ENCODE measurements around the gene PIGP. TPM values are rescaled to one million over a fixed set of nuclear protein-coding genes. Genes with fewer than 3 reads are reported as not detected.
"Not testable (repeated sequence)": the region's sequence is repeated elsewhere in the genome, so short reads cannot be mapped to it uniquely, and the experiment has no call there.

Gene PIGP
- total RNA-seq, 1 experiment from 2014 or later, result 35.8 TPM

DNA sequence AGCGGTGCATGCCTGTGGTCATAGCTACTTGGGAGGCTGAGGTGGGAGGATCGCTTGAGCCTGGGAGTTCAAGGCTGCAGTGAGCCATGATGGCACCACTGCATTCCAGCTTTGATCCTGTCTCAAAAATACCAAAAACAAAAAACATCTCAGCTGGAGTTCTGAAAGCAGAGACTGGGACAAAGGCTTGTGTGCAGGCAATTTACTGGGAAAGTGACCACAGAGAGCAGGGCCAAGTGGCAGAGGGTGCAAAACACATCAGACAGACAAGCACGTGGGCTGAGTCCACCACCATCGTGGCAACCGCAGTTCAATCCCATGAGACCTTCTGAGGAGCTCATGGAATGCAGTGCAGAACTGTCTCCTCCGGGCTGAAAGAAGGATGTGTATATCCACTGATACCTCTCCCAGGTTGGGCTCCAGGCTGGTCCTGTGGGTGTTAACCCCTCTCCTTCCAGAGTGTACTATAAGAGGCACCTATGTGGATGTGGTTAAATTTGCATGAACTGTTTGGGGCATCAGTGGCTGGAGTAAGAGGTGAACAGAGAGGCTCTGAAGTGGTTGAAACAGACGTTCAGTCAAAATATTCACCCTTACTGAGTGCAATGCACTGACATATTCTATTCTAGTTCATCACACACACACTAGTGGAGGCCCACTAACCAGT lies 10.8 kb downstream of the PIGP start:
- Histone ChIP-seq H3K9me3 (no peaks in the 10 kb centered on the region), H3K36me3 (no peaks in the 10 kb centered on the region; the same call in 1 of the 2 replicates), H3K4me3 (no peak overlapping the region), H3K27me3 (no peaks in the 10 kb centered on the region)
- DNase-seq, result no peak

DNA sequence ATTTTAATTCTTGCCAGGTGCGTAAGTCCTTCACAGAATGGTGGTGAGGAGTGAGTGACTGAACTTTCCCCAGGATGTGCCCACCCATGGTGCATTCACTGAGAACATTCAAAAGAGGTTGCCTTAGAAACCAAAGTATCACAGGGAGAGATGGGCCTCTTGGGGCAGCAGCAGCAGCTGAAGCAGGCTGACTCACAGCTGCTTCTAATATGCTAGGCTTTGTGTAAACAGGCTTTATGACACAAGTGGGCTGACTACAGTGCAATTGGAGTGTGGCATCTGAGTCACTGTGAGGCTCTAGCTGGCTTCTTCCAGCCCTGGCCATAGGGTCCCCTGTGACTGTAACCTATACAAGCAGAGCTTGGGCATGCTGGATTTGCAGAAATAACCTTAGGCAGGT lies 12.6 kb downstream of the PIGP start:
- Histone ChIP-seq H3K36me3 (no peaks in the 10 kb centered on the region), H3K4me3 (no peak overlapping the region), H3K27me3 (no peaks in the 10 kb centered on the region), H3K9me3 (no peaks in the 10 kb centered on the region)
- peak; percentile 80 for DNase-seq

DNA sequence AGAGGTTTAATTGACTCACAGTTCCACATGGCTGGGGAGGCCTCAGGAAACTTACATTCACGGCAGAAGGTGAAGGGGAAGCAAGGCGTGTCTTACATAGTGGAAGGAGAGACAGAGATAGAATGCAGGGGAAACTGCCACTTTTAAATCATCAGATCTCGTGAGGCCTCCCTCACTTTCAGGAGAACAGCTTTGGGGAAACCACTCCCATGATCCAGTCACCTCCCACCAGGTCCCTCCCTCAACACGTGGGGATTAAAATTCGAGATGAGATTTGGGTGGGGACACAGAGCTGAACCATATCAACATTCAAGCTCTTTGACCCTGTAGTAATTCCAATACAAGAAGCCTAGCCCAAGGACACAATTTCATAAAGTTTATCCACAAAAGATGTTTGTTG lies 13.7 kb downstream of the PIGP start:
- no peak overlapping the region for H3K4me3 ChIP-seq
- no peaks in the 10 kb centered on the region for H3K36me3 ChIP-seq
- DNase-seq, result no peak
- no peaks in the 10 kb centered on the region for H3K9me3 ChIP-seq
- H3K27me3 ChIP-seq, result no peaks in the 10 kb centered on the region

DNA sequence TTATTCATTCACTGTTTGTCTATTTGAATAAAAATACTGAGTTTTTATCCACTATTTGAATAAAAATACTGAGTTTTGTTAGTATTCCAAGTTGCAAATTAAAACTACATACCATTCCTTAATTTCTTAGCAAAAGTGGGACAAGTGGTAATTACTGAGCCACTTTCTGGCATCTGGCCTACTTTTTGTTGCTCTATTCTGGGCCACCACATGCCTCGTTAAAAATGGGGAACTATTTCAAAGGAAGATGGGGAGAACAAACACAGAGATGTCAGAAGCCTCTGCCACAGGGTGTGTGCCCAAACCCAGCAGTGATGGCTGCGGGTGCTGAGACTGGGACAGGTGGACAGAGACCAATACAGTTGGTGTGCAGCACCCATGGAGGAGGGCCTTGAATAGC lies 14.6 kb downstream of the PIGP start:
- DNase-seq, result no peak
- Histone ChIP-seq H3K27me3 (no peaks in the 10 kb centered on the region), H3K9me3 (no peaks in the 10 kb centered on the region), H3K4me3 (no peak overlapping the region), H3K36me3 (no peaks in the 10 kb centered on the region)

DNA sequence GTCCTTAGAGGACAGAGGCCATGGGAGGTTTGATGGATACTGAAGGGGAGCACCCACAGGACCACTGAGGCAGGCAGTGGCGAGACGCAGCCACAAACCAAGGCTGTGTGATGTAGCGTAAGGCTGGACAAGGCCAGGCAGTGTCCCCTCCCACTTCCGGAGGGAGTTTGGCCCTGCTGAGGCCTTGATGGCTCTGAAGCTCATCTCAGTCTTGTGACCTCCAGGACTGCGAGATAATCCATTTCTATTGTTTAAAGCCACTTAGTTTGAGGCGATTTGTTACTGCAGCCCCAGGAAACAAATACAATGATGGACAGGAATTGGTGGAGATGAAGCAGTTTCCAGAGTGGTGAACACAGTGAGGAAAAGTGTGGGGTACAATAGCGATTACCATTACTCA lies 15.3 kb downstream of the PIGP start:
- H3K27me3 ChIP-seq, result no peaks in the 10 kb centered on the region
- H3K9me3 ChIP-seq, result no peaks in the 10 kb centered on the region
- no peak overlapping the region for H3K4me3 ChIP-seq
- no peak for DNase-seq
- H3K36me3 ChIP-seq, result no peaks in the 10 kb centered on the region

DNA sequence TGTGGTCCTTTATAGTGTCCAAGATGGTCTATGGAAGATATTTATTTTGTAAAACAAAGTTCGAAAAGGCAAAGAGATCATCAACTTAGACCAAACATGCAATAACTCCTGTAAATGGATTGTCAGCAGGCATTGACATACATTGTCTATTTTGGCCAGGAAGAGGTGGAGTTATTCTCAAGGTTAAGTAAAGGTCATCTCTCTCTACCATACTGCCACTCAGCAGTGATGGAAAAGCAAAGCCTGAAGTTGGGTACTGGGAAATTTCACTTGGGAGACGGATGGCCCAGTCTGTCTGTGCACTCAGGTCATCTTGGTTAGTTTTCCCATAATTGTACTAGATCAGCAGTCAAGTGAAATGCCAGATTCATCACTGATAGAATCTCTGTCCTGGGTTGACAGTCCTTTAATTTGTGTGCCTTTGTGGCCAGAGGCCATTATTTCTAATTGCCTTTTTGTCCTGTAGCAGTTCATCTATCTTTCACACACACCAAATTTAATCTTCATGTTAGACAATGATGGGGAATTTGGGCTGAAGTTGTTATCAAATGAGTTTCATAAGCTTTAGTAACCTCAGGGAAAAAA lies 17.5 kb downstream of the PIGP start:
- no peaks in the 10 kb centered on the region for H3K9me3 ChIP-seq
- no peak for DNase-seq
- no peaks in the 10 kb centered on the region for H3K36me3 ChIP-seq
- no peaks in the 10 kb centered on the region for H3K27me3 ChIP-seq
- H3K4me3 ChIP-seq, result no peak overlapping the region

DNA sequence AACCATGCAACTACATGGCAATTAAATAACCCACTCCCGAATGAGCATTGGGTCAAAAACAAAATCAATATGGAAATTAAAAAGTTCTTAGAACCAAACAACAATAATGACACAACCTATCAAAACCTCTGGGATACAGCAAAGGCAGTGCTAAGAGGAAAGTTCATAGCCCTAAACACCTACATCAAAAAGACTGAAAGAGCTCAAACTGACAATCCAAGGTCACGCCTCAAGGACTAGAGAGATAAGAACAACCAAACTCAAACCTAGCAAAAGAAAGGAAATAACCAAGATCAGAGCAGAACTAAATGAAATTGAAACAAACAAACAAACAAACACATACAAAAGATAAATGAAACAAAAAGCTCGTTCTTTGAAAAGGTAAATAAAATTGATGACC lies 23.1 kb downstream of the PIGP start:
- H3K27me3 ChIP-seq, H3K9me3 ChIP-seq, DNase-seq, H3K36me3 ChIP-seq, H3K4me3 ChIP-seq: not testable (repeated sequence)

DNA sequence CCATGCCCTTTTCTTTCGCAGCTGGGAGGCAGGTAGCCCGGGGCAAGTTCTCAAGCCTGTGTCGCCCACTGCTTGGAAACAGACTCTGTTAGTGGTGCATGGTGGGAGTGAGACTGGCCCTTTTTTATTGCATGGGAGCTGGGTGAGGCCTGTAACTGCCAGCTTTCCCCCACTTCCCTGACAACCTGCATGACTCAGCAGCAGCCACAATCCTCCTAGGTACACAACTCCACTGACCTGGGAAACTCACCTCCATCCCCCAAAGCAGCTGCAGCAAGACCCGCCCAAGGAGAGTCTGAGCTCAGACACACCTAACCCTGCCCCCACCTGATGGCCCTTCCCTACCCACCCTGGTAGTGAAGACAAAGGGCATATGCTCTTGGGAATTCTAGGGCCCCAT lies 25.8 kb downstream of the PIGP start:
- Histone ChIP-seq H3K27me3 (no peaks in the 10 kb centered on the region), H3K4me3 (no peak overlapping the region), H3K9me3 (no peaks in the 10 kb centered on the region), H3K36me3 (no peaks in the 10 kb centered on the region)
- DNase-seq, result no peak

DNA sequence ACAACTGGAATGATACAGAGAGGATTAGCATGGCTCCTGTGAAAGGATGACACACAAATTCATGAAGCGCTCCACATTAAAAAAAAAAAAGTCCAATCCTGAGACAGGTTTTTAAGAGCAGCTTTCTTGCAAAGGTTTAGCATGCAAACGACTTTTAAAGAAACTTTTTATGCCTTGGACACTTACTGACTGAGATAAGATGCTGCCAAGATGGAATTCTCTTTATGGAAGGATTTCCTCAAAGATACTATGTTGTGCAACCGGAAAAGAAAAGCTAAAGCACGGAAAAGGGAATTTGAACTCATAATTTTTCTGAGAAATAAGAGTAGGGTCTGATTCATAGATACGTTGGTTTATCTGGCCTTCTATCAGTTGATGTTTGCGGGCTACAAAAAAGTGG lies 27.3 kb downstream of the PIGP start:
- Histone ChIP-seq H3K9me3 (no peaks in the 10 kb centered on the region), H3K27me3 (no peaks in the 10 kb centered on the region), H3K4me3 (no peak overlapping the region), H3K36me3 (no peaks in the 10 kb centered on the region)
- DNase-seq, result no peak

DNA sequence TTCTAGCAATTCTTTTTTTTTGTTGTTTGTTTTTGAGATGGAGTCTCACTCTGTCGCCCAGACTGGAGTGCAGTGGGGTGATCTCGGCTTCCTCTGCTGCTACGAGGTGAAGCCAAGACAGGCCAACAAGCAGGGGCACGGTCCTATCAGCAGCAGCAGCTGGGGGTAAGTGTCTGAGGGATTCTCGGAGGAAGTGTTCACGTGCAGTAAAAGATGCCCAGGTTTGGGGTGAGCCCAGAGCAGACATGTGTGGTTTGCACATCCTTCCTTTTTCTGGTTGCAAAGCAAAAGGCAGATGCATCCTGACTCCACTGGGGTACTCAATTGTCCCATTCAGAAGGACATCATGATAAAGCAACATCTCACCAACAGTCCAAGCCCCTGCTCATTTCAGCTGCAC lies 27.7 kb downstream of the PIGP start:
- Histone ChIP-seq H3K36me3 (no peaks in the 10 kb centered on the region), H3K9me3 (no peaks in the 10 kb centered on the region), H3K4me3 (no peak overlapping the region), H3K27me3 (no peaks in the 10 kb centered on the region)
- no peak for DNase-seq

DNA sequence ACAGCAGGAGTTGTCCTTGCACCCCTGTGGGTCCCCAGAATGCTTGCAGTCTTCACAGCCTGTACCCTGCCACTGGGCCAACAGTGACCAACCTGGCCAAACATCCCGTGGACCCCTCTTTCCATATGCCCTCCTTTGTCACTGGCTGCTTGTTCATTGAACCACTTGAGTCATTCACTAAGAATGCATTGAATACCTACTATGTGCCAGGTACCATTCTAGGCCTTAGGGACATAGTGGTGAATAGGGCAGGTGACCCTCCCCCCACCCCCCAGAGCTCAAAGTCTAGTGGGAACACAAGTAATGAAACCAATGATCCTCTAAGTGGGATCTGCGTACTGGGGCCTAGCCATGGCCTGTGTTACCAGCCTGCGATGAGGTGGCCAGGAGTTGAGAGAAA lies 28.2 kb downstream of the PIGP start:
- DNase-seq, result no peak
- H3K9me3 ChIP-seq, result no peaks in the 10 kb centered on the region
- H3K36me3 ChIP-seq, result no peaks in the 10 kb centered on the region
- no peaks in the 10 kb centered on the region for H3K27me3 ChIP-seq
- H3K4me3 ChIP-seq, result no peak overlapping the region

DNA sequence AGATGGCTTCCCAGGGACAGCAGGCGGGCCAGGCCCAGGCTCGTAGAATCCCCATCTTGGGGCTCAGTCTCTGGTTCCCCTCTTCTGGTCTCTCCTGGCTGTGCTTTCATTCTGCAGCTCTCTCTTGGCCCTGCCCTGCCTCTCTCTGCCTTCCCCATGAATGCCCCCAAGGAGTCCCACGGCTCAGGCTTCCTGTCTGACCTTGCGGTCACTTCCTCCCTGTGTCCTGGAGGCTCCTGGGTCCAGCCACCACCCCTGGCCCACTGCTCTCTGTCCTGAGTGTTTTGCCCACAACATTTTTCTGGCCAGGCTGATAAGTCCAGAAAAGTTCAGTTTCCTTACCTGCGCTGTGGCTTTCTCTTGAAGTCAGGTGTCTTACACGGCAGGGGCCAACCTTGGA lies 29.1 kb downstream of the PIGP start:
- Histone ChIP-seq H3K9me3 (no peaks in the 10 kb centered on the region), H3K4me3 (no peak overlapping the region), H3K27me3 (no peaks in the 10 kb centered on the region), H3K36me3 (no peaks in the 10 kb centered on the region)
- DNase-seq, result no peak

DNA sequence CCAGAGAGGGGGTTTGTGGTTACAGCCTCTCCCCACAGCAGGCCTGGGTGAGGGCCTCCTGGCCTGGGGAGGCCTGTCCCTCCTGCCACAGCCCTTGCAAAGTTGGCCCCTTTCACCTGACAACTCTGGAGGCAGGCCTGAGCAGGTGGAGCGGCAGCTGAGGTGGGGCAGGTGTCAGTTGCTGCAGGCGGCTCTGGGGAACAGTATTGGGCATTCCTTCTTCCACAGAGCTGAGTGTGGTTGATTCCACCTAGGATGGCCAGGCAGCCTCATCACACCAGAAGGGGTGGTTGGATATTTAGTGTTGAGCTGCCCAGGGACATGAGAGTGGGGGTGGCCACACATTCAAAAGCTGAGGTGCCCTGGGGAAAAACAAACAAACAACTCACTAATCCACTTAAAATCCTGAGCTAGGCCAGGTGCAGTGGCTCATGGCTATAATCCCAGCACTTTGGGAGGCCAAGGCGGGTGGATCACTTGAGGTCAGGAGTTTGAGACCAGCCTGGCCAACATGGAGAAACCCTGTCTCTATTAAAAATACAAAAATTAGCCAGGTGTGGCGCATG lies 31.1 kb downstream of the PIGP start:
- H3K36me3 ChIP-seq, result no peaks in the 10 kb centered on the region
- no peak for DNase-seq
- H3K27me3 ChIP-seq, result no peaks in the 10 kb centered on the region
- H3K9me3 ChIP-seq, result no peaks in the 10 kb centered on the region
- no peak overlapping the region for H3K4me3 ChIP-seq

DNA sequence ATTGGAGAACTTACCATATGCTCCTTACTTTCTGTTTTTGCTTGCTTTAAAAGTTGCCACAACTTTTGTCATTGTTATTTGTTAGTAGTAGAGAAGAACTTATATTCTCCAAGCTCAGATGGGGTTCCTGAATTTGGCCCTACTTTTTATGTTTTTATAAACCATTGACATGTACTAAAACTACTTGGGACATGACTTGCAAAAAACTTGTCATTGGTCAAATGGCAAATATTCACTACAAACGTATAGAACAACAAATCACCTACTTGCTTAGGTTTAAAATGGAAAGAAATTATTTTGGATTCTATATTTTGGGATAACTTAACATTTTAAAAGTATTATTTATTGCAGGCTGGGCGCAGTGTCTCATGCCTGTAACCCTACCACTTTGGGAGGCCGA lies 32.7 kb downstream of the PIGP start:
- Histone ChIP-seq H3K36me3 (no peaks in the 10 kb centered on the region), H3K4me3 (no peak overlapping the region), H3K9me3 (no peaks in the 10 kb centered on the region), H3K27me3 (no peaks in the 10 kb centered on the region)
- DNase-seq, result no peak

DNA sequence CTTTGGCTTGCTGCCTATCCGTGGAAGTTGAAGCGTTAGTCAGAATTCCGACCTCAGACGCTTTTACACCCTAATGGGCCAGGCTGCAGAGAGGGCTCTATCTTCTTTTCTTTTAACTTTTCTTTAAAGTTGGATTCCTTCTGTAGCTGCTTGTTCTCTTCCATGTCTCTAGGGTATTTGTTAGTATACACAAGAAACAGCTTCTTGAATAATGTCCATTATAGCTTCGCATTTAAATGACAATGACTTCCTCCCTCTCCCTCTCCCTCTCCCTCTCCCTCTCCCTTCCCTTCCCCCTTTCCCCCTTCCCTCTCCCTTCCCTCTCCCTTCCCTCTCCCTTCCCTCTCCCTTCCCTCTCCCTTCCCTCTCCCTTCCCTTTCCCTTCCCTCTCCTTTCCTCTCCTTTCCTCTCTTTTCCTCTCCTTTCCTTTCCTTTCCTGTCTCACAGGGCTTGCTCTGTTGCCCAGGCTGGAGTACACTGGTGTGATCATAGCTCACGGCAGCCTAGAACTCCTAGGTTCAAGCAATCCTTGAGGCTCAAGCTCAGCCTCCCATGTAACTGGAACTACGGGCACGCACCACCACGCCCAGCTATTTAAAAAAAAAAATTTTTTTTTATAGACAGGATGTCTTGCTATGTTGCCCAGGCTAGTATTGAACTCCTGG lies 33.3 kb downstream of the PIGP start:
- H3K36me3 ChIP-seq, result no peaks in the 10 kb centered on the region
- no peak for DNase-seq
- H3K27me3 ChIP-seq, result no peaks in the 10 kb centered on the region
- no peak overlapping the region for H3K4me3 ChIP-seq
- H3K9me3 ChIP-seq, result no peaks in the 10 kb centered on the region

DNA sequence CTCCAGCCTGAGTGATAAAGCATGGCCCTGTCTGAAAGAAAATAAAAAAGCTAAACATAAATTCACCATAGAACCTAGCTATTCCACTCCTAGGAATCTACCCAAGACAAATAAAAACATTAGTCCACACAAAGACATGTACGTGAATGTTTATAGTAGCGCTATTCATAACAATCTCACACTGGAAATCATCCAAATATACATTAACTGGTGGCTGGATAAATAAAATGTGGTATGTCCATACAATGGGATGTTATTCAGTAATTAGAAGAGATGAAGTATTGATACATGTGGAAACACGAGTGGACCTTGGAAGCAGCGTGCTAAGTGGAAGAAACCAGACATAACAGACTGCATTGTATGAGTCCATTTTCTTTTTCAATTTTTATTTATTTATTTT lies 36.7 kb downstream of the PIGP start:
- no peak for DNase-seq
- Histone ChIP-seq H3K9me3 (no peaks in the 10 kb centered on the region), H3K36me3 (no peaks in the 10 kb centered on the region), H3K27me3 (no peaks in the 10 kb centered on the region), H3K4me3 (no peak overlapping the region)

DNA sequence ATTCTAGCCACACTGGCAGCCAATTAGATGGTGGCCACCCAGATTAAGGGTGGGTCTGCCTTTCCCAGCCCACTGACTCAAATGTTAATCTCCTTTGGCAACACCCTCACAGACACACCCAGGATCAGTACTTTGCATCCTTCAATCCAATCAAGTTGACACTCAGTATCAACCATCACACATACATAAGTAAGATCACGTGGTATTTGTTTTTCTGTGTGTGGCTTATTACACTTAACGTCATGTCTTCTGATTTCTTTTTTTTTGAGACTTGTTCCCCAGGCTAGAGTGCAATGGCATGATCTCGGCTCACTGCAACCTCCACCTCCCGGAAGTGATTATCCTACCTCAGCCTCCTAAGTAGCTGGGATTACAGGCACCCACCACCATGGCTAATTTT lies 38.5 kb downstream of the PIGP start:
- not testable (repeated sequence) for H3K27me3 ChIP-seq, H3K36me3 ChIP-seq, DNase-seq, H3K9me3 ChIP-seq, H3K4me3 ChIP-seq
